IMR-90 (cell line): Measurements from ENCODE around the gene PSMA7. TPM values are rescaled to one million over a fixed set of nuclear protein-coding genes. Genes with fewer than 3 reads are reported as not detected.
A peak's percentile ranks its signal among the peaks of the same experiment; 100 is the strongest.

ENCODE experiments used
- ATAC-seq: fragments of 200-7000 bp; cut with Tn5 transposase; 2 replicates; pipeline ENCODE4 v1.9.1; 2020; ENCODE audit warnings: low read depth, mild to moderate bottlenecking, moderate library complexity
- BruUV-seq: library from RNA; stranded (reverse); fragments of 400-500 nt; replicated peaks from 2 replicates; lab custom pipeline; 2021; lab: Mats Ljungman, UMichigan
- CTCF ChIA-PET: fragments of 300-600 bp; formaldehyde crosslinking; extraction: SDS; loops from one replicate; lab custom pipeline; 2021; ENCODE audit warnings: antibody characterized with exemption; lab: Yijun Ruan, JAX
- POLR2A ChIA-PET: fragments of 300-600 bp; sonication (Branson Sonifier 250); formaldehyde crosslinking; loops from one replicate; lab custom pipeline; 2022; ENCODE audit warnings: antibody characterized with exemption; ENCODE audit not compliant: unreplicated experiment; lab: Charles Lee
- DNase-seq: peaks from one replicate; pipeline ENCODE4 v3.0.0; 2013
- H2AFZ ChIP-seq: replicated peaks from 2 replicates; pipeline ENCODE3; 2013; ENCODE audit warnings: low read length, mild to moderate bottlenecking; ENCODE audit not compliant: poor library complexity
- H2AK5ac ChIP-seq: 2 replicates; pipeline ENCODE4 v1.6.1; 2013; ENCODE audit warnings: low read depth, low read length, inconsistent platforms
- H2AK9ac ChIP-seq: replicated peaks from 2 replicates; pipeline ENCODE3; 2013; ENCODE audit warnings: mild to moderate bottlenecking, low read depth, low read length, moderate library complexity; ENCODE audit not compliant: poor library complexity
- H2BK120ac ChIP-seq: 2 replicates; pipeline ENCODE4 v1.6.1; 2013; ENCODE audit warnings: low read depth, low read length, inconsistent platforms
- H2BK15ac ChIP-seq: 3 replicates; pipeline ENCODE4 v1.6.1; 2013; ENCODE audit warnings: low read depth, low read length, inconsistent platforms
- H2BK20ac ChIP-seq: 2 replicates; pipeline ENCODE4 v1.6.1; 2013; ENCODE audit warnings: low read depth, mild to moderate bottlenecking, inconsistent platforms, low read length, moderate library complexity
- H2BK5ac ChIP-seq: 2 replicates; pipeline ENCODE4 v1.6.1; 2013; ENCODE audit warnings: mild to moderate bottlenecking, low read depth, low read length, inconsistent platforms; ENCODE audit not compliant: poor library complexity, severe bottlenecking
- H3K14ac ChIP-seq: replicated peaks from 2 replicates; pipeline ENCODE4 v1.6.1; 2013; ENCODE audit warnings: low read depth, low read length, inconsistent platforms
- H3K18ac ChIP-seq: 2 replicates; pipeline ENCODE4 v1.6.1; 2013; ENCODE audit warnings: low read depth, low read length, control low read depth
- H3K23ac ChIP-seq: 2 replicates; pipeline ENCODE4 v1.6.1; 2013; ENCODE audit warnings: low read depth, low read length, inconsistent platforms
- H3K27ac ChIP-seq: 2 replicates; pipeline ENCODE4 v1.5.1; 2013; ENCODE audit warnings: mild to moderate bottlenecking, control low read depth, low read length; ENCODE audit not compliant: insufficient read depth
- H3K27me3 ChIP-seq: 2 replicates; pipeline ENCODE4 v1.6.1; 2013; ENCODE audit warnings: low read length; ENCODE audit not compliant: control insufficient read depth, insufficient read depth
- H3K36me3 ChIP-seq: 2 replicates; pipeline ENCODE4 v1.6.1; 2013; ENCODE audit warnings: low read length, mixed read lengths; ENCODE audit not compliant: control insufficient read depth, insufficient read depth
- H3K4ac ChIP-seq: 2 replicates; pipeline ENCODE4 v1.6.1; 2013; ENCODE audit warnings: low read depth, low read length, inconsistent platforms
- H3K4me1 ChIP-seq: 2 replicates; pipeline ENCODE4 v1.6.1; 2013; ENCODE audit warnings: low read length, mixed read lengths; ENCODE audit not compliant: control insufficient read depth, insufficient read depth
- H3K4me2 ChIP-seq: 2 replicates; pipeline ENCODE4 v1.6.1; 2013; ENCODE audit warnings: low read depth, mild to moderate bottlenecking, control low read depth, low read length, moderate library complexity
- H3K4me3 ChIP-seq: 2 replicates; pipeline ENCODE4 v1.5.1; 2013; ENCODE audit warnings: low read depth, mild to moderate bottlenecking, control low read depth, low read length, moderate library complexity; ENCODE audit not compliant: insufficient read depth
- H3K56ac ChIP-seq: 2 replicates; pipeline ENCODE4 v1.6.1; 2013; ENCODE audit warnings: low read length, inconsistent platforms; ENCODE audit not compliant: insufficient read depth; ENCODE audit errors: extremely low read depth
- H3K79me1 ChIP-seq, 2 experiments: 2 replicates each; pipeline ENCODE4 v1.6.1; 2013; ENCODE audit warnings: low read length in 2 of 2, inconsistent platforms in 1 of 2, low read depth in 1 of 2
- H3K9ac ChIP-seq: 2 replicates; pipeline ENCODE4 v1.6.1; 2013; ENCODE audit warnings: low read depth, low read length, control low read depth
- H3K9me1 ChIP-seq: 2 replicates; pipeline ENCODE4 v1.6.1; 2013; ENCODE audit warnings: low read length, inconsistent platforms; ENCODE audit not compliant: insufficient read depth
- H3K9me3 ChIP-seq: 2 replicates; pipeline ENCODE4 v1.6.1; 2013; ENCODE audit warnings: low read length; ENCODE audit not compliant: control insufficient read depth, insufficient read depth
- H4K20me1 ChIP-seq: 2 replicates; pipeline ENCODE4 v1.6.1; 2013; ENCODE audit warnings: low read length, inconsistent platforms; ENCODE audit not compliant: insufficient read depth
- H4K5ac ChIP-seq: 2 replicates; pipeline ENCODE4 v1.6.1; 2013; ENCODE audit warnings: mild to moderate bottlenecking, low read depth, low read length, control low read depth
- H4K8ac ChIP-seq, 2 experiments: 2 replicates each; pipeline ENCODE4 v1.6.1; 2013; ENCODE audit warnings: low read depth in 2 of 2, low read length in 2 of 2, control low read depth in 1 of 2, inconsistent platforms in 1 of 2
- H4K91ac ChIP-seq: 2 replicates; pipeline ENCODE4 v1.6.1; 2013; ENCODE audit warnings: low read depth, low read length, inconsistent platforms; ENCODE audit not compliant: insufficient read depth
- POLR2A ChIP-seq: IDR thresholded peaks from 2 replicates; pipeline ENCODE4 v1.6.1; 2012; ENCODE audit warnings: mild to moderate bottlenecking, low read depth, low read length
- RCOR1 ChIP-seq: IDR thresholded peaks from 2 replicates; pipeline ENCODE4 v1.6.1; 2012; ENCODE audit warnings: mild to moderate bottlenecking, low read length, improper control_type of control experiment; ENCODE audit not compliant: insufficient replicate concordance
- WGBS, 2 experiments: methylation state at CpG; one replicate each; pipeline versions ENCODE4 v1.1.5 to v1.1.7; 2013; ENCODE audit warnings: missing lambda C conversion rate in 2 of 2; ENCODE audit not compliant: insufficient read length in 1 of 2; ENCODE audit errors: extremely low coverage in 2 of 2; 5-methylcytosine and 5-hydroxymethylcytosine counted together
- dilution Hi-C: fragments of 300-500 bp; cut with HindIII; formaldehyde crosslinking; loops from one replicate; pipeline ENCODE4 v1.14.3; 2018; ENCODE audit warnings: low sequenced_read_pairs; ENCODE audit not compliant: unreplicated experiment
- in situ Hi-C: fragments of 300-500 bp; cut with MboI; formaldehyde crosslinking; loops from 3 replicates; pipeline ENCODE4 v1.14.3; 2019; ENCODE audit warnings: low sequenced_read_pairs, inconsistent platforms, mixed read lengths
- intact Hi-C: fragments of 100-400 bp; cut with micrococcal nuclease; formaldehyde crosslinking; loops from 2 replicates; pipeline ENCODE4 v1.10.0; 2022
- polyA plus RNA-seq, 3 experiments: library from polyadenylated mRNA; depleted of rRNA; stranded (reverse); fragments of >200 nt; gene quantifications; 2 replicates each; pipeline ENCODE4 v1.2.3, GENCODE V29; 2012; ENCODE audit warnings: low replicate concordance in 1 of 3
- total RNA-seq: library from RNA; depleted of rRNA; stranded (reverse); fragments of >200 nt; gene quantifications from 2 replicates; pipeline ENCODE4 v1.2.3, GENCODE V29; 2012

Gene PSMA7
- total and polyA plus RNA-seq, 2 of the 4 experiments (the other 2 are of a cell fraction): 417 to 458 TPM

DNA sequence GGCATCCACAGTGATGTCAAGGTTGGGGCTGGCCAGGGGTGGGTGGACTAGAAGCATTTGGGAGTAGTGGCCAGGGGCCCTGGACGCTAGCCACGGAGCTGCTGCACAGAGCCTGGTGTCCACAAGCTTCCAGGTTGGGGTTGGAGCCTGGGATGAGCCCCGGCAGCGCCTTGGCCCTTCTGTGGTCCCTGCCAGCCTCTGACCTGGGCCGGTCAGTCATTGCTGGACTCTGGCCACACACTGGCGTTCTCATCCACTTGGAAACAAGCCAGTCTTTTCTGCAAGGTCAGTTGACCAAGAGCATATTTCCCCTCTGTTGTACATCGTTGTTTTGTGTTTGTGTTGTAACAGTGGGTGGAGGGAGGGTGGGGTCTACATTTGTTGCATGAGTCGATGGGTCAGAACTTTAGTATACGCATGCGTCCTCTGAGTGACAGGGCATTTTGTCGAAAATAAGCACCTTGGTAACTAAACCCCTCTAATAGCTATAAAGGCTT is 8.4 kb downstream of the PSMA7 start:
- Histone ChIP-seq H2BK120ac (no peak overlapping the region), H3K4me2 (no peak overlapping the region), H2BK20ac (no peak overlapping the region), H3K27ac (no peak overlapping the region), H3K14ac (no peak overlapping the region), H3K18ac (no peak overlapping the region), H2AK5ac (no peak overlapping the region), H3K4me3 (no peak overlapping the region), H4K8ac (no peak overlapping the region), H3K56ac (no peak overlapping the region), H3K36me3 (peaks cover 84% of the 10 kb centered on the region), H3K9me1 (no peaks in the 10 kb centered on the region; the same call in 1 of the 2 replicates), H3K79me1 (peaks cover 15 to 75% of the 10 kb centered on the region in 2 experiments), H4K20me1 (peaks cover 80% of the 10 kb centered on the region), H2BK5ac (no peak overlapping the region), H3K9ac (no peak overlapping the region), H2AFZ (no peak overlapping the region), H3K9me3 (no peaks in the 10 kb centered on the region), H4K5ac (no peak overlapping the region), H3K4ac (no peak overlapping the region), H3K27me3 (no peaks in the 10 kb centered on the region), H4K91ac (no peak overlapping the region), H3K23ac (no peak overlapping the region), H3K4me1 (peaks cover 3% of the 10 kb centered on the region; the same call in 1 of the 2 replicates), H2BK15ac (no peak overlapping the region), H2AK9ac (peak overlapping the region; percentile 49)
- ATAC-seq (peak; percentile 22), DNase-seq (peak; percentile 35)
- POLR2A ChIA-PET: interaction anchor here (0.6 kb wide), 2 partner anchors 9 to 119 kb away, joined by 4 to 11 read pairs; no protein-coding TSS in a partner anchor
- in situ Hi-C loops: no loop called here
- CTCF ChIA-PET: interaction anchor here (1.9 kb wide), 1 partner anchor 124 kb away, joined by 8 read pairs; no protein-coding TSS in a partner anchor
- 0 out of 2 replicates have a peak, but pooled peaks have one; percentile 4 for TF ChIP-seq POLR2A
- no peak for TF ChIP-seq RCOR1
- intact Hi-C loops: no loop called here
- BruUV-seq: no TSS peak
- dilution Hi-C loops: no loop called here
- WGBS, 2 experiments: 81% methylated on average over 4 of the region's 11 CpGs; no CpG with 5 or more reads in 1 of the 2 experiments
